ENCODE data around the gene TESK2. TPM values are rescaled to one million over a fixed set of nuclear protein-coding genes. Genes with fewer than 3 reads are reported as not detected.
"Not testable (repeated sequence)": the region's sequence is repeated elsewhere in the genome, so short reads cannot be mapped to it uniquely, and the experiment has no call there.

The TESK2 gene
- total and polyA plus RNA-seq, 4 donors, result 1.8 to 8.7 (median 3.6) TPM

GRCh38 chr1:45491487-45492260 is 711 bp upstream of the TESK2 start:
- no peak for TF ChIP-seq CTCF (IDR thresholded peaks at IDR 0.05; ENCODE audit: control extremely low read depth, extremely low read depth)
- Histone ChIP-seq H3K9me3 (ENCODE audit: control insufficient read depth in 4 of 4, insufficient read depth in 3 of 4, low read length in 3 of 4) (no peaks in the 10 kb centered on the region), H3K4me1 (ENCODE audit: control insufficient read depth in 5 of 5, insufficient read depth in 5 of 5, low read length in 5 of 5) (peaks cover 0 to 8% (median 0%) of the 10 kb centered on the region in 5 donors), H3K36me3 (ENCODE audit: control insufficient read depth in 4 of 4, insufficient read depth in 4 of 4, low read length in 4 of 4) (peaks cover 0 to 1% (median 0%) of the 10 kb centered on the region in 4 donors), H3K9ac (ENCODE audit: insufficient read depth in 1 of 2, low read length in 2 of 2) (no peak overlapping the region), H3K27ac (ENCODE audit: low read depth in 1 of 2, low read length in 1 of 2) (no peak overlapping the region), H3K27me3 (ENCODE audit: control insufficient read depth in 3 of 3, insufficient read depth in 3 of 3, low read length in 2 of 3) (peaks cover 0 to 2% (median 0%) of the 10 kb centered on the region in 3 donors), H3K4me3 (peak overlapping the region; percentile 40)
- ATAC-seq (ENCODE audit: insufficient read depth, low FRiP score), result no peak
- no peak for DNase-seq
- WGBS, 2 donors, result 48 to 51% methylated on average over 19 of the region's 19 CpGs

GRCh38 chr1:45490121-45490625 is 790 bp downstream of the TESK2 start:
- Histone ChIP-seq H3K36me3 (ENCODE audit: control insufficient read depth in 4 of 4, insufficient read depth in 4 of 4, low read length in 4 of 4) (no peaks in the 10 kb centered on the region), H3K27ac (ENCODE audit: low read depth in 1 of 2, low read length in 1 of 2) (peak overlapping the region in 1 of 2 donors; percentile 83), H3K9ac (ENCODE audit: insufficient read depth in 1 of 2, low read length in 2 of 2) (peak overlapping the region in 1 of 2 donors; percentile 95), H3K4me3 (peak overlapping the region; percentile 59), H3K9me3 (ENCODE audit: control insufficient read depth in 4 of 4, insufficient read depth in 3 of 4, low read length in 3 of 4) (no peaks in the 10 kb centered on the region), H3K27me3 (ENCODE audit: control insufficient read depth in 3 of 3, insufficient read depth in 3 of 3, low read length in 2 of 3) (peaks cover 0 to 2% (median 0%) of the 10 kb centered on the region in 3 donors), H3K4me1 (ENCODE audit: control insufficient read depth in 5 of 5, insufficient read depth in 5 of 5, low read length in 5 of 5) (peaks cover 0 to 8% (median 0%) of the 10 kb centered on the region in 5 donors)
- DNase-seq, result peak in 2 of 3 donors; percentile 35 to 55
- no peak for TF ChIP-seq CTCF (IDR thresholded peaks at IDR 0.05; ENCODE audit: control extremely low read depth, extremely low read depth)
- 2% methylated on average over 17 of the region's 17 CpGs for WGBS, 2 donors
- ATAC-seq (ENCODE audit: insufficient read depth, low FRiP score), result no peak

- not testable (repeated sequence) for DNase-seq; ATAC-seq (ENCODE audit: insufficient read depth, low FRiP score); H3K36me3 ChIP-seq (ENCODE audit: control insufficient read depth in 4 of 4, insufficient read depth in 4 of 4, low read length in 4 of 4); H3K9ac ChIP-seq (ENCODE audit: insufficient read depth in 1 of 2, low read length in 2 of 2); H3K4me1 ChIP-seq (ENCODE audit: control insufficient read depth in 5 of 5, insufficient read depth in 5 of 5, low read length in 5 of 5); H3K27ac ChIP-seq (ENCODE audit: low read depth in 1 of 2, low read length in 1 of 2); H3K27me3 ChIP-seq (ENCODE audit: control insufficient read depth in 3 of 3, insufficient read depth in 3 of 3, low read length in 2 of 3); H3K4me3 ChIP-seq; H3K9me3 ChIP-seq (ENCODE audit: control insufficient read depth in 4 of 4, insufficient read depth in 3 of 4, low read length in 3 of 4)
- WGBS, 2 donors, result 56 to 70% methylated on average over 14 of the region's 14 CpGs
These were observed 1.6 kb downstream of the TESK2 start for GRCh38 chr1:45489379-45489778.

- Histone ChIP-seq H3K27me3 (ENCODE audit: control insufficient read depth in 3 of 3, insufficient read depth in 3 of 3, low read length in 2 of 3) (peaks cover 0 to 2% (median 0%) of the 10 kb centered on the region in 3 donors), H3K9ac (ENCODE audit: insufficient read depth in 1 of 2, low read length in 2 of 2) (no peak overlapping the region), H3K36me3 (ENCODE audit: control insufficient read depth in 4 of 4, insufficient read depth in 4 of 4, low read length in 4 of 4) (no peaks in the 10 kb centered on the region), H3K9me3 (ENCODE audit: control insufficient read depth in 4 of 4, insufficient read depth in 3 of 4, low read length in 3 of 4) (no peaks in the 10 kb centered on the region), H3K4me1 (ENCODE audit: control insufficient read depth in 5 of 5, insufficient read depth in 5 of 5, low read length in 5 of 5) (peaks cover 0 to 8% (median 0%) of the 10 kb centered on the region in 5 donors), H3K4me3 (no peak overlapping the region), H3K27ac (ENCODE audit: low read depth in 1 of 2, low read length in 1 of 2) (no peak overlapping the region)
- WGBS, 2 donors, result 80% methylated on average over 10 of the region's 10 CpGs
- DNase-seq (no peak), ATAC-seq (ENCODE audit: insufficient read depth, low FRiP score) (no peak)
- TF ChIP-seq CTCF (IDR thresholded peaks at IDR 0.05; ENCODE audit: control extremely low read depth, extremely low read depth), result no peak
These were observed 2.1 kb downstream of the TESK2 start for GRCh38 chr1:45488666-45489377.

Measured in lung (tissue), 12 donors.